ENCODE measurements around the gene DPYD. TPM values are rescaled to one million over a fixed set of nuclear protein-coding genes. Genes with fewer than 3 reads are reported as not detected.

DPYD gene
- total RNA-seq, 1 donor from 2014 or later: 9.2 TPM

DNA sequence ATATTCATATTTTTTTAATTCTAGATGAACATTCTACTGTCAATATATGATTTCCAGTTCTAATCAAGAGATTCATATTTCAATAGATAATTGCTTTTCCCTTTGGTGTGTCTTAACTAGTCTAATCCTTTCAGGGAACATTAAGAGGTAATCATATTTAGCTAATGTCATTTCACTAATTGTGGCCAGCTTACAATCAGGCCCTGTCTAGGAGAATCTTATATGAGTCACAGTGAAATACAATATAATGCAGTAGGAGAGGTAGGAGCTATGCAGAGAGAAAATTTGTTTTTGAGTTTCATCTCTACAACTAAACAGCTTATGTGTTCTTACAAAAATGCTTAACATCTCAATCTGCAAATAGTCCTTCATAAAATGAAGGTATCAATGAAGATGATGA is 85.9 kb downstream of the DPYD start:
- no peak for DNase-seq
- Histone ChIP-seq H3K9me3 (replicated peaks) (no peaks in the 10 kb centered on the region), H3K27me3 (ENCODE audit: low read depth) (no peaks in the 10 kb centered on the region), H3K4me1 (no peaks in the 10 kb centered on the region), H3K27ac (replicated peaks) (no peak overlapping the region), H3K4me3 (no peak overlapping the region), H3K36me3 (no peaks in the 10 kb centered on the region)
- TF ChIP-seq, protein P1, sequence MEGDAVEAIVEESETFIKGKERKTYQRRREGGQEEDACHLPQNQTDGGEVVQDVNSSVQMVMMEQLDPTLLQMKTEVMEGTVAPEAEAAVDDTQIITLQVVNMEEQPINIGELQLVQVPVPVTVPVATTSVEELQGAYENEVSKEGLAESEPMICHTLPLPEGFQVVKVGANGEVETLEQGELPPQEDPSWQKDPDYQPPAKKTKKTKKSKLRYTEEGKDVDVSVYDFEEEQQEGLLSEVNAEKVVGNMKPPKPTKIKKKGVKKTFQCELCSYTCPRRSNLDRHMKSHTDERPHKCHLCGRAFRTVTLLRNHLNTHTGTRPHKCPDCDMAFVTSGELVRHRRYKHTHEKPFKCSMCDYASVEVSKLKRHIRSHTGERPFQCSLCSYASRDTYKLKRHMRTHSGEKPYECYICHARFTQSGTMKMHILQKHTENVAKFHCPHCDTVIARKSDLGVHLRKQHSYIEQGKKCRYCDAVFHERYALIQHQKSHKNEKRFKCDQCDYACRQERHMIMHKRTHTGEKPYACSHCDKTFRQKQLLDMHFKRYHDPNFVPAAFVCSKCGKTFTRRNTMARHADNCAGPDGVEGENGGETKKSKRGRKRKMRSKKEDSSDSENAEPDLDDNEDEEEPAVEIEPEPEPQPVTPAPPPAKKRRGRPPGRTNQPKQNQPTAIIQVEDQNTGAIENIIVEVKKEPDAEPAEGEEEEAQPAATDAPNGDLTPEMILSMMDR (IDR thresholded peaks at IDR 0.05; ENCODE audit: borderline replicate concordance): no peak
- intact Hi-C loops (cut with micrococcal nuclease): no loop called here

DNA sequence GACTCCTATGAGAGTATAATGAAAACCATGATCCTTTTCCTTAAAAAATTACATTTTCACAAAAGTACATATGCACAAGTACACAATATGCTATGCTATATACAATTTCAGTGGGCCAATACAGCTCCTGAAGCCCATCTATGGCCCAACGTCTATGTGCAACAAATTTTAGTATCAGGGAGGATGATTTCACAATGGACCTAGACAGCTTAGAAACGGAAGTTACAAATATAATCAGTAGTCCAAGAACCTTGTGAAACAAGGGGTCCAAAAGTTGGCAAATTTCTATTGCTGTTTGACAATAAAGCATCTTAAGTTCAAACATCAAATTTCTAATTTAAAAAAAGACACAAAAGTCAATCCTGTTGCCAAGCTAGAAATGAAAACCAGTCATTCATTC is 87.0 kb downstream of the DPYD start:
- H3K4me1 ChIP-seq: no peaks in the 10 kb centered on the region
- H3K27ac ChIP-seq (replicated peaks): no peak overlapping the region
- H3K36me3 ChIP-seq: no peaks in the 10 kb centered on the region
- intact Hi-C loops (cut with micrococcal nuclease): no loop called here
- TF ChIP-seq, protein P1 (IDR thresholded peaks at IDR 0.05; ENCODE audit: borderline replicate concordance): no peak
- no peak for DNase-seq
- H3K4me3 ChIP-seq: no peak overlapping the region
- no peaks in the 10 kb centered on the region for H3K9me3 ChIP-seq (replicated peaks)
- no peaks in the 10 kb centered on the region for H3K27me3 ChIP-seq (ENCODE audit: low read depth)

DNA sequence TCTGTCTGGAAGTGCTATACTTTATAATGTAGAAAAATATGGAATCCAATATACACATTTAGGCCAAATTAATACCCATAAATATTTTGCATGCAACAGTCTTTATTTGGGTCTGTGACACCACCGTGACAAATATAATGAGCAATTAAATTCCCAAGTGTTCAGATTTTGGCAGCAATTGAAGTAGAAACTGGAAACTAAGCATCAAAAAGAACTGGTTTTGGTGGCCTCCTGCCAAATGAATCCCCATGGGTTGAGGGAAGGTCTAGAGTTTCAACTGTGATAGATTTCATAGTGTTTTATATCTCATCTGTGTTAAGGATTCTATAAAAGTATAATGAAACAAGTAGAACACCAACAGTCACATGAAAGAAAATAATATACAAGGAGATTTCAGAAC is 88.4 kb downstream of the DPYD start:
- intact Hi-C loops (cut with micrococcal nuclease): no loop called here
- TF ChIP-seq, protein P1 (IDR thresholded peaks at IDR 0.05; ENCODE audit: borderline replicate concordance): no peak
- H3K27ac ChIP-seq (replicated peaks): no peak overlapping the region
- no peaks in the 10 kb centered on the region for H3K9me3 ChIP-seq (replicated peaks)
- no peak overlapping the region for H3K4me3 ChIP-seq
- peak; percentile 34 for DNase-seq
- peaks cover 4% of the 10 kb centered on the region for H3K36me3 ChIP-seq
- no peaks in the 10 kb centered on the region for H3K27me3 ChIP-seq (ENCODE audit: low read depth)
- no peaks in the 10 kb centered on the region for H3K4me1 ChIP-seq

DNA sequence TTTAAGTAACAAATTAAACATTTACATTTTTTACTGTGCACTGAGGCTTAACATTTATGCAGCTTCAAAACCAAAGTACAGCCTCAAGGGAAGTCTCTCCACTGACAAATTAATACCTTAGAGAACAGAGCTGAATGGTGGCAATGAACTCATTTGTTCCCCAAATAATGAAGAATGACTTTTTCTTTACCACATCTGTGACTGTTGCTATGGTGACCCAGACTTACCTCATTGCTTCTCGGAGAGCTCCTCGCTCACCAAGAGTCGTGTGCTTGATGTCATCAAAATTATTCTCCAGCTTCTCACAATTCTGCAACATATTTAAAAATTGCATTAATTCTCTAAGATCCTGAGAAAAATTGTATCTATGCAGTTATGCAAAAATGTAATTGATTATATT is 92.9 kb downstream of the DPYD start:
- Histone ChIP-seq H3K4me3 (no peak overlapping the region), H3K27me3 (ENCODE audit: low read depth) (no peaks in the 10 kb centered on the region), H3K9me3 (replicated peaks) (no peaks in the 10 kb centered on the region), H3K27ac (replicated peaks) (no peak overlapping the region), H3K4me1 (peaks cover 10% of the 10 kb centered on the region), H3K36me3 (peaks cover 7% of the 10 kb centered on the region)
- intact Hi-C loops (cut with micrococcal nuclease): no loop called here
- DNase-seq: no peak
- TF ChIP-seq, protein P1 (IDR thresholded peaks at IDR 0.05; ENCODE audit: borderline replicate concordance): no peak

DNA sequence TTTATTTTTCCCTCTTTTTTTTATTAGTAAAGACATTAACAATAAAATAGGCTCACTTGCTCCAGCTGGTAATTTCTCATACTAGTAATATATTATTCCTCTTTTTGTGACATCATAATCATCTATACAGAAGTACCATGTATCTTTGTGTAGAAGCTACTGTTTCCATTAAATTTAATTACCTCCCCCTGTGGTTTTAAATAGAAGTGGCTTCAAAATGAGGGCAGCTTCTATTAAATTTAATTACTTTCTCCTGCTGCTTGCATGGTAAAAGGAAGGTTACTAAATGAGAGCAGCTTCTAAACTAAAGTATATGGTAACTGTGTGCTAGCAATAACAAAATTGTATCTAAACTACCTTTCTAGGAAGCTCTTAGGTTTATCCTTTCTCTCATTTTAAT is 94.0 kb downstream of the DPYD start:
- Histone ChIP-seq H3K27me3 (ENCODE audit: low read depth) (no peaks in the 10 kb centered on the region), H3K4me3 (no peak overlapping the region), H3K4me1 (peaks cover 10% of the 10 kb centered on the region), H3K27ac (replicated peaks) (no peak overlapping the region), H3K9me3 (replicated peaks) (no peaks in the 10 kb centered on the region), H3K36me3 (peaks cover 7% of the 10 kb centered on the region)
- intact Hi-C loops (cut with micrococcal nuclease): no loop called here
- no peak for DNase-seq
- TF ChIP-seq, protein P1 (IDR thresholded peaks at IDR 0.05; ENCODE audit: borderline replicate concordance): no peak

DNA sequence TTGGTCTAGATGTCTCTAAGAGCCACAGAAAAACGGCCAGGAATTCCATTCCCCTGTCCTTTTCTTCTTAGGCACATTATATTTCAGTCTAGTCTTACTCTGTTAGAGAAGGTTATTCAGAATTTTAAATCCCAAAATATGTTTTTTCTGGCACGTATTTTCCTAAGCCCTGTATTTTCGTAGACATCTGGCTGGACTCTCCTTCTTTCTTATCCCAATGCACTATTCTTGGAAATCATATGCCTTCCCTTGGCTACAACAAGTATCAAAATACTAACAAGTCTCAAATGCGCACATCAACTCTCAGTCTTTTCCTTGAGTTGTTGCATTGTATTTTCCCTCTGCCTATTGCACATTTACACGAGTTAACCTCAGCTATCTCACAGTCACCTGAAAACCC is 96.2 kb downstream of the DPYD start:
- no peak for DNase-seq

More for the DNA sequence above, 96.2 kb downstream of the DPYD start:
- Histone ChIP-seq H3K27me3 (ENCODE audit: low read depth) (no peaks in the 10 kb centered on the region), H3K27ac (replicated peaks) (no peak overlapping the region), H3K4me3 (no peak overlapping the region), H3K36me3 (peaks cover 7% of the 10 kb centered on the region), H3K9me3 (replicated peaks) (no peaks in the 10 kb centered on the region), H3K4me1 (peaks cover 10% of the 10 kb centered on the region)
- TF ChIP-seq, protein P1 (IDR thresholded peaks at IDR 0.05; ENCODE audit: borderline replicate concordance): no peak
- intact Hi-C loops (cut with micrococcal nuclease): no loop called here
